Esophagus muscularis mucosa (tissue), 4 donors: ENCODE data around the gene TPSG1. TPM values are rescaled to one million over a fixed set of nuclear protein-coding genes. Genes with fewer than 3 reads are reported as not detected.
"Not testable (repeated sequence)": the region's sequence is repeated elsewhere in the genome, so short reads cannot be mapped to it uniquely, and the experiment has no call there.

Source experiments
- DNase-seq: peaks from one replicate; pipeline ENCODE4 v3.0.0-alpha.2; 2017; ENCODE audit errors: extremely low spot score
- H3K27ac ChIP-seq, 4 donors: fragments of 200-600 bp; sonication (generic); replicated peaks in 1 of 4; 1 replicate in 3 of 4; 2 replicates in 1 of 4; pipeline ENCODE4 v1.5.1; 2016 to 2019; ENCODE audit warnings: mild to moderate bottlenecking in 1 of 4
- H3K27me3 ChIP-seq, 4 donors: fragments of 200-600 bp; sonication (generic); one replicate each; pipeline versions ENCODE4 v1.5.1 to v1.6.0; 2016 to 2019
- H3K36me3 ChIP-seq, 4 donors: fragments of 200-600 bp; sonication (generic); one replicate each; pipeline ENCODE4 v1.5.1; 2016 to 2019
- H3K4me1 ChIP-seq, 4 donors: fragments of 200-600 bp; sonication (generic); one replicate each; pipeline ENCODE4 v1.5.1; 2016 to 2019
- H3K4me3 ChIP-seq, 4 donors: fragments of 200-600 bp; sonication (generic); 1 replicate in 2 of 4; 2 replicates in 2 of 4; pipeline ENCODE4 v1.5.1; 2016 to 2019; ENCODE audit warnings: mild to moderate bottlenecking in 4 of 4, moderate library complexity in 1 of 4
- H3K9me3 ChIP-seq, 4 donors: fragments of 200-600 bp; sonication (generic); 1 replicate in 3 of 4; 2 replicates in 1 of 4; pipeline ENCODE4 v1.5.1; 2016 to 2019
- CTCF ChIP-seq, 3 experiments: fragments of 200-600 bp in 2 of 3; fragments of 450-650 bp in 1 of 3; sonication (generic) in 2 of 3; IDR thresholded peaks; one replicate each; pipeline ENCODE4 v1.5.1; 2017 to 2019; ENCODE audit warnings: antibody characterized with exemption in 3 of 3, mild to moderate bottlenecking in 2 of 3, moderate library complexity in 1 of 3
- EP300 ChIP-seq: sonication (generic); formaldehyde crosslinking; IDR thresholded peaks from one replicate; pipeline ENCODE4 v1.6.1; 2017; ENCODE audit warnings: antibody characterized with exemption
- POLR2A ChIP-seq: fragments of 450-650 bp; IDR thresholded peaks from one replicate; pipeline ENCODE4 v1.6.1; 2017; ENCODE audit warnings: antibody characterized with exemption, moderate library complexity, mild to moderate bottlenecking, low read depth
- POLR2AphosphoS5 ChIP-seq, 2 donors: sonication (generic); formaldehyde crosslinking; IDR thresholded peaks; one replicate each; pipeline ENCODE4 v1.6.1; 2017; ENCODE audit warnings: antibody characterized with exemption in 2 of 2
- WGBS: methylation state at CpG from one replicate; pipeline ENCODE4 v1.1.5; 2018; 5-methylcytosine and 5-hydroxymethylcytosine counted together
- intact Hi-C: fragments of 100-400 bp; cut with DNase I; formaldehyde crosslinking; loops from one replicate; pipeline ENCODE4 v1.15.1; 2023
- total RNA-seq, 4 donors: library from RNA; depleted of rRNA; stranded (reverse); fragments of >200 nt; gene quantifications; one replicate each; pipeline versions ENCODE4 v1.1.0 to v1.2.1, GENCODE V29; 2016

The TPSG1 gene
- total RNA-seq = 1 to 10 TPM in 2 of 4 donors, under 1 TPM in 2; 0.39 to 2.9 (median 1.00) TPM

- Histone ChIP-seq H3K36me3 (peaks cover 0 to 26% (median 13%) of the 10 kb centered on the region in 4 donors), H3K9me3 (no peaks in the 10 kb centered on the region), H3K4me1 (peaks cover 0 to 33% (median 29%) of the 10 kb centered on the region in 4 donors), H3K27ac (peak within 1 kb of the TSS; percentile 66 to 72 (median 68)), H3K4me3 (no peak within 1 kb of the TSS), H3K27me3 (no peaks in the 10 kb centered on the region)
- WGBS = 67% methylated on average over 8 of the region's 10 CpGs
- no peak for DNase-seq
- TF ChIP-seq EP300 = no peak
- TF ChIP-seq POLR2AphosphoS5 (IDR thresholded peaks at IDR 0.05) = peak; percentile 22 to 53
- no peak for TF ChIP-seq POLR2A
- no peak for TF ChIP-seq CTCF (IDR thresholded peaks at IDR 0.05)
- intact Hi-C loops = no loop called here
These were observed at the start of gene TPSG1 for GRCh38 chr16:1225051-1225451. Gene TPSG1 (minus strand): TSS chr16:1225268. CDS start chr16:1225252, 16 bp downstream.

- intact Hi-C loops = no loop called here
- DNase-seq = no peak
- Histone ChIP-seq H3K4me1 (peaks cover 0 to 10% (median 9%) of the 10 kb centered on the region in 4 donors), H3K27me3 (peaks cover 0 to 99% (median 2%) of the 10 kb centered on the region in 4 donors), H3K4me3 (no peak overlapping the region), H3K36me3 (no peaks in the 10 kb centered on the region), H3K27ac (no peak overlapping the region), H3K9me3 (no peaks in the 10 kb centered on the region)
- TF ChIP-seq POLR2A (no peak), EP300 (no peak), CTCF (IDR thresholded peaks at IDR 0.05) (no peak), POLR2AphosphoS5 (IDR thresholded peaks at IDR 0.05) (no peak)
- 92% methylated on average over 7 of the region's 7 CpGs for WGBS
These were observed 49.7 kb upstream of the TPSG1 start for GRCh38 chr16:1274767-1275166.

GRCh38 chr16:1273816-1274215 lies 48.7 kb upstream of the TPSG1 start:
- no peak for TF ChIP-seq POLR2A
- no peak for TF ChIP-seq CTCF (IDR thresholded peaks at IDR 0.05)
- TF ChIP-seq EP300 = no peak
- TF ChIP-seq POLR2AphosphoS5 (IDR thresholded peaks at IDR 0.05) = no peak
- Histone ChIP-seq H3K36me3 (no peaks in the 10 kb centered on the region), H3K4me3 (no peak overlapping the region), H3K27ac (no peak overlapping the region), H3K4me1 (peaks cover 0 to 10% (median 9%) of the 10 kb centered on the region in 4 donors), H3K27me3 (peaks cover 0 to 96% (median 2%) of the 10 kb centered on the region in 4 donors), H3K9me3 (no peaks in the 10 kb centered on the region)
- 95% methylated on average over 11 of the region's 15 CpGs for WGBS
- no peak for DNase-seq
- intact Hi-C loops = no loop called here

DNA sequence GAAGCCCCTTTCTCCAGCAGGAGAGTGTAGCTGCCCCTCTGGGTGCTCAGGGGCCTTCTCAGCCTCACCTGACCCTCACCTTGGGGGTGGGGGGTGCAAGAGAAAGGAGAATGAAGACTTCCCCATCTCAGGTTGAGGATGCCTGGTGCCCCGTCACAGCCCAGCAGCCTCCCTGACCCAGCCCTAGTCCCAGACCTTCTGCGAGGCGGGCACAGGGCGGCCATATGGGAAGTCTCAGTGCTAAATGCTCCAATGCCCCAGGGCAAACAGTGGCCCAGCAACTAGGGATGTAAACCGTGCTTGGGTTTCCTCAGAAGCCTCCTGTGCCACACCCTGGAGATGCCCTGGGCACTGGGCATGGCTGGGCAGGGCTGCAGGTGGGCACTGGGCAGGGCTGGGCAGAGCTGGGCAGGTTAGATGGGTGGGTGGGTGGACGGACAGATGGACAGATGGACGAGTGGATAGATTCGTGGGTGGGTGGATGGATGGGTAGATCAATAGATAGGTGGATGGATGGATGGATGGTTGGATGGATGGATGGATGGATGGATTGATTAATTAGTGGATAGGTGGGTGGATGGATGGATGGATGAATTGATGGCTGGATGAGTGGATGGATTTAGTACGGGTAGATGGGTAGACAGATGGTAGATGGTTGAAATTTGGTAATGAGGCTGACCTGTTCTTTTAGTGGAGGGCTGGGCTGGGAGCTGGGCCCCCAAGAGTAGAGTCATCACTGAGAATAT lies 47.6 kb upstream of the TPSG1 start:
- no peak for DNase-seq
- Histone ChIP-seq H3K27me3 (peaks cover 0 to 92% (median 0%) of the 10 kb centered on the region in 4 donors), H3K4me3 (no peak overlapping the region), H3K36me3 (no peaks in the 10 kb centered on the region), H3K4me1 (peaks cover 0 to 10% (median 9%) of the 10 kb centered on the region in 4 donors), H3K27ac (no peak overlapping the region), H3K9me3 (no peaks in the 10 kb centered on the region)
- intact Hi-C loops = no loop called here
- TF ChIP-seq POLR2A (no peak), CTCF (IDR thresholded peaks at IDR 0.05) (no peak), EP300 (no peak), POLR2AphosphoS5 (IDR thresholded peaks at IDR 0.05) (no peak)
- 74% methylated on average over 9 of the region's 9 CpGs for WGBS

GRCh38 chr16:1271724-1272413 lies 46.8 kb upstream of the TPSG1 start:
- intact Hi-C loops, H3K4me3 ChIP-seq, H3K36me3 ChIP-seq, H3K9me3 ChIP-seq, H3K27ac ChIP-seq, DNase-seq: not testable (repeated sequence)
- peaks cover 0 to 85% (median 0%) of the 10 kb centered on the region in 4 donors for H3K27me3 ChIP-seq
- H3K4me1 ChIP-seq = peaks cover 0 to 10% (median 9%) of the 10 kb centered on the region in 4 donors
- 17% methylated on average over 18 of the region's 19 CpGs for WGBS
